Activated CD4-positive, alpha-beta T cell treated with anti-CD3 and anti-CD28 coated beads for 1 hour (primary cell): ENCODE data around the gene MAP4K4.
"Not testable (repeated sequence)": the region's sequence is repeated elsewhere in the genome, so short reads cannot be mapped to it uniquely, and the experiment has no call there.

Source experiments
- DNase-seq: peaks from one replicate; pipeline ENCODE4 v3.0.0-alpha.2; 2020

The MAP4K4 gene

DNA sequence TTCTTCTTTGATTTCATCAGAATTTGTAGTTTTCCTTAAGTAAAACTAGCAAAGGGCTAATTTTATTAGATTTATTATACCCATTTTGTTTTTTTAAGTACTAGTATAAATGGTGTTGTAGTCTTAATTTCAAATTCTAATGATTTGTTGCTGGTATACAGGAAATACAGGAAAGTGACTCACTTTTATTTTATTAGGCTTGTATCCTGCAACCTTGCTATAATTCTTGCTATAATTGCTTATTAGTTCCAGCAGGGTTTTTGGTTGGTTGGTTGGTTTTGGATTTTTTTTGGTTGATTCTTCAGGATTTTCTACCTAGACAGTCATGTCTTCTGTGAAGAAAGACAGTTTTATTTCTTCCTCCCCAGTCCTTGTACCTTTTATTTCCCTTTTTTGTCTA is 183.6 kb downstream of the MAP4K4 start:
- no peak for DNase-seq

GRCh38 chr2:101882769-101883307 is 185.3 kb downstream of the MAP4K4 start:
- DNase-seq = no peak

- no peak for DNase-seq
Observed at GRCh38 chr2:101883860-101884259, 186.4 kb downstream of the MAP4K4 start.

- DNase-seq = no peak
Observed at GRCh38 chr2:101884423-101884822, 186.9 kb downstream of the MAP4K4 start.

DNA sequence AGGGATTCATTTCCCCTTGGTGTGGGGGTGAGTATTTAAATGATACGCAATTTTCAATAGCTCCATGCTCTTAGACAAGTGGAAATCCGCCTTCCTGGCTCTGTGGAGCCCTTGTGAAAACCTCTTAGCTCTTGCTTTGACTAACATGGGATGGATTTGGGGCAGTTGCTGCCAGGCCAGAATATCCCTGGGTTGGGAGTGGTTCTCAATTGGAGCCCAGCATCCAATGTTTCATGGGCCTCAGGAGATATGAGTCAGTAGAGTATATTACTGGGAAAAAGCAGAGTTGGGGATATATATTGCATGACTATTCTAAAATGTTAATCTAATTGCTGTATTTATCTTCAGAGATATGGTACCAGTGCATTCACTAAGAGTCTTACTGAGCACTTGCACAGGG is 189.8 kb downstream of the MAP4K4 start:
- no peak for DNase-seq

DNA sequence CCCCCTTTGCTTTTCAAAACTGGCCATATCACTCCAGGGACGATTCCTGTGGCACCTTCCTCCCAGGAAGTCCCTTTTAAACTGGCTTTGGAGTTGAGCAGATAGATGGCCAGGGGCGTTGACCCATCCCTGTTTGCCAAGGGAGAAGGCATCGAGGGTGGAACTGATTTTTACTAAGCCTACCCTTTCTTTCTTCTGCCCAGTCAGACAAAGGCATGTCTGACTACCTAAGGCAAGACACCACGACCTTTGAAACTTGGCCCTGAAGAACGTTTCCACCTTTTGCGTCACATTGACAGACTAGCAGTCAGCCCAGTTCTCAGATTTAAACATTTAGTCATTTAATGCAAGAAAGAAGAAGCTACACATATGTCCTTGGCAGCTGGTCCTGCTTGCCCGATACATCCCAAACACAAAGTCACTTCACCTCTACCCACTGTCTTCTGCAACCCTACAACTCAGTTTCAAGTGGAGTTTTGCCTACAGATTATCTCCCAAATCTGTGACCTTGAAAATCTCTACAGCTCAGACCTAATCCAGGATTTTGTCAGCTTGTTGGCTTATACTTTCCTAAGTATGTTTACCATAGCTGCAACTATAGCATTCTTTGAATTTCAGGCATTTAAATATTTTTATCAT is 192.1 kb downstream of the MAP4K4 start:
- no peak for DNase-seq

DNA sequence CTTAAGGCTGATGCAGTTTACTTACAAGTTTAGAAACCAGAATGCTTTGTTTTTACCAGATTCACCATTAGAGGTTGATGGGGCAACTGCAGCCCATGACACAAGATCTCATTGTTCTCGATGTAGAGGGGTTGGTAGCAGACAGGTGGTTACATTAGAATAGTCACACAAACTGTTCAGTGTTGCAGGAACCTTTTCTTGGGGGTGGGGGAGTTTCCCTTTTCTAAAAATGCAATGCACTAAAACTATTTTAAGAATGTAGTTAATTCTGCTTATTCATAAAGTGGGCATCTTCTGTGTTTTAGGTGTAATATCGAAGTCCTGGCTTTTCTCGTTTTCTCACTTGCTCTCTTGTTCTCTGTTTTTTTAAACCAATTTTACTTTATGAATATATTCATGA is 194.9 kb downstream of the MAP4K4 start:
- DNase-seq = no peak

- DNase-seq = no peak
Observed at GRCh38 chr2:101893681-101894381, 196.3 kb downstream of the MAP4K4 start.

DNA sequence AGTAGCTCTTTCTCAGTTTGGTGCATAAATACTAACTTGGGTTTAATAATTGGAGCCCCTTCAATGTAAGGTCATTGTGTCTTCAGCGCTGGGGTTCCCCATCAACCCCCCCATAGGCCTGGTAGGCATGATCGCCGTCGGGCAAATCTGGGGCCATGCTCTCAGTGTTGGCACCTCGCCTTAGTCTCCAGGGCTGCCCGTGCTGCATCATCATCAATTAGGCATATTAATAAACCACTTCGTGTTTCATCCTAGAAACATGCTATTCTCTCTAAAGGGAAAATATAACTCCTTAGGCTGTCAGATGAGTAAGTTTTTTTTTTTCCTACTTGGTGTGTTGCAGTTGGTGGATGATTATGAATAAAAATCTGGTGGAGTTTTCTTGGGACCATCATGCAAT is 197.5 kb downstream of the MAP4K4 start:
- no peak for DNase-seq

DNA sequence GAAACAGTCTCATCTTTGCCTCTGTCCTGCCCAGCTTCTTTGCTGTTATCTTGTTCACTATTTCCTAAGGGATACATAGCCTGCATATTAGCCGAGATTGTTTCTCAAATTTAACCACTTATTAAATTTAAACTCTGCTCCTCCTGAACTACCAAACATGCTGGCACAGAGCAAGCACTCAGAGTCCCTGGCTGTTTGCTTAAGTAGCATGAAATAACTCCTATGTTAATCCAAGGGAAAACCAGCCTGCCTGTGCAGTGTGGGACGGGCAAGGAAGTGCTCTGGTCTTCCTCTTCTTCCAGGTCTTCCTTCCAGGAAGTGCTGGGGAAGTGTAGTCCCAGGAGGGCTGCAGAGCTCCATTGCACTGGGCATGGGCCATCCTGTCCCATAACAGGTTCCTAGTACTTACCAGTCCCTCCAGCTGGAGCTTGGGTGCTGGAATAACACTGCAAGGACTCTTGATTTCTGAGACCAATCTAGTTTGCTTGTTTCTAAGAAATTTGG is 198.4 kb downstream of the MAP4K4 start:
- no peak for DNase-seq

GRCh38 chr2:101897301-101897700 is 199.8 kb downstream of the MAP4K4 start:
- no peak for DNase-seq

DNA sequence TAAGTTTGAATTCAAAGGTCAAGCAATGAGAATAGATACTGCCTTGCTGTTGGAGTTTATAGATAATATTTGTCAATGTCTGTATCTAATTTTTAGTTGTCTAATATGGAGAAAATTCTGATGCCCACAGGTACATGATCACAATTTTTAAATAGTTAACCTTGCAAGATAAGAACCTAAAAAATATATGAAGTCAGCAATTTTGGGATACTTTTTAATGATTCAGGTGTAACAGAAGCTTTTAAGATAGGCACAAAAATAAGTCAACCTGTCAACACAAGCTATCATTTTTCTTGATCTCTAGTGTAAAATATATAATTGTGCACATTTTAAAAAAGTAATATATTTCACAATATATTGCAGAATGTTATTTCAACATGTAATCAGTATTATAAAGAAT is 201.8 kb downstream of the MAP4K4 start:
- DNase-seq = no peak

DNA sequence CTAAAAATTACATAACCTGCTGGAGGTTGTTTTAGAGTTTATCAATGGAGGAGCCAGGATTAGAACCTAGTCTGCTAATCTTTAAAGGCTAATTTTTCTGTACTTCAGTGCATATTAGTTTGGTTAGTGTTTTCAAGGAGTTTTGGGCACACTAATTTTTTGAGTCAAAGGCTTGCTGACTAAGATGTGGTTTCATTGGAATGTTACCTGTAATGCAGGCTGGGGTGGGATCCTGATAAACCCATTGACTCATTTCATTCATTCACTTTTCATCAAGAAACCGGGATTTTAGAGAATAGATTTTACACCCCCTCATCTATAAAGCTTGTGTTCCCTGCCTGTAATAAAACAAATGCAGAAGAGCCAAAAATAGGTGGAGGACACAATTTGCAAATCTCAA is 202.4 kb downstream of the MAP4K4 start:
- DNase-seq = no peak

GRCh38 chr2:101900375-101900774 is 202.9 kb downstream of the MAP4K4 start:
- DNase-seq = no peak

DNA sequence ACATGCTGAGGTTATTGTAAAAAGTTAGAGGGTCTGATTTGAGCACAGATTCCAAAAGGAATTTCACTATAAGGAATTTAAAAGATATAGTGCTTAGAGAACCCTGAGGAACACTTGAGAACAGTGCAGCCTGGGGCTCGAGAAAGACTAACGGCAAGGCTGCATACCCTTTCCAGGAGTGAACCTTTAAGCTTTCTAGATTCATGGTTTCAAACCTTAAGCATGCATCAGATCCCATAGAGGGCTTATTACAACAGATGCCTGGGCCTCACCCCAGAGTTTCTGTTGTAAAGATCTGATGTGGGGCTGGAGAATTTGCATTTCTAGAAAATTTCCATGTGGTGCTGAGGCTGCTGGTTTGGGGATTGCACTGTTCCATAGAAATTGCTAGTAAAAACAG is 203.7 kb downstream of the MAP4K4 start:
- no peak for DNase-seq

DNA sequence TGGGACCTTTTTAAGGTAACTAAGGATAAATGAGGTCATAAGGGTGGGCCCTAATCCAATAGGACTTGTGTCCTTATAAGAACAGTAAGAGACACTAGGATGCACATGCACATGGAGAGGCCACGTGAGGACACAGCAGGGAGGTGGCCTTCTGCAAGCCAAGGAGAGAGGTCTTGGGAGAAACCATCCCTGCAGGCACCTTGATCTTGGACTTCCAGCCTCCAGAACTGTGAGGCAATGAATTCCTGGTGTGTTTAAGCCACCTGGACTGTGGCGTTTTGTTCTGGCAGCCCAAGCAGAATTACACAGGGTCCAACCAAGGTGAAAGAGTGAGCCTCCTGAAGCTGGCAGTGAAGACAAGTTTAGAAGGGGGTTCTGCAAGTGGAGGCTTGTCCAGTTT is 204.7 kb downstream of the MAP4K4 start:
- DNase-seq = no peak

DNA sequence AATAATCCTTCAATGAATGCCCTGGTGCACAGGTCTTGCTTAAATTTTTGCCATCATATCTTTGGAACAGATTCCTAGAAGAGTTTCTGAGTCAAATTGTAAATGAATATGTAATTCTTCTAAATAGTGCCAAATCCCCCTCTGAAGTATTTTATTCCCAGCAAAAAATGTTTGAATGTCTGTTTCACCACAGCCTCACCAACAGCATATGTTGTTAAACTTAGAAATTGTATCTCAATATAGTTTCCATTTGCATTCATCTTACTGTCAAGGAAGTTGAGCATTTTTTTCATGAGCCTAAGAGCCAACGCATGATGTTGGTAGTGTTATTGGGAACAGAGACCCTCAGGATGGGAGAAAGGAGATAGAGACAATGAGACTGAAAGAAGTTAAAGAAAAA is 207.4 kb downstream of the MAP4K4 start:
- no peak for DNase-seq

- no peak for DNase-seq
Observed at GRCh38 chr2:101905746-101906336, 208.3 kb downstream of the MAP4K4 start.

DNA sequence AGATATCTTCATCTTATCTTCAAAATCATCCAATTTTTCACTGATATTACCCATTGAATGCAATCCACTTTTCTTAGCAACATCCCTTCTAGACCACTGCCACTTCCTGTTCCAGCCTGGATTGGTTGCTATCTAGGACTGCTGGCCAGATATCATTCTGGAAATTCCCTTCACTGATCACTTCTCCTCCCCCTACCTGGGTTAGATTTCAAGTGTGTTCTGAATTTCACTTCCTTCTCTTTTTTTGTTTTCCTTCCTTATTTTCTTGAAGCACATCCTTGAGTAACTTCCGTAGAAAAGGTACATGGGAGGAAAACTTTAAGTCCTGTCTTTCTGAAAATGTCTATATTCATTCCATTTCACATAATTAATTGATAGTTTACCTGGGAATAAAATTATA is 212.3 kb downstream of the MAP4K4 start:
- no peak for DNase-seq

DNA sequence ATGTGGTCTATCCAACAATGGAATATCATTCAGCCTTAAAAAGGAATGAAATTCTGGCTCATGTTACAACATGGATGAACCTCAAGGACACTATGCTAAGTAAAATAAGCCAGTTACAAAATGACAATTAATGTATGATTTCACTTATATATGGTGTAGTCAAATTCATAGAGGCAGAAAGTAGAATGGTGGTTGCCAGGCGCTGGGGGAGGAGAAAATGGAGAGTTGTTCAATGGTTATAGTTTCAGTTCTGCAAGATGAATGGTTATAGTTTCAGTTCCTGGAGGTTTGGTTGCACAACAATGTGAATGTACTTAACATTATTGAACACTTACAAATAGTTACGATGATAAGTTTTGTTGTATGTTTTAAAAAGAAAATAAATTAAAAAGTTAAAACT is 215.0 kb downstream of the MAP4K4 start:
- no peak for DNase-seq

DNA sequence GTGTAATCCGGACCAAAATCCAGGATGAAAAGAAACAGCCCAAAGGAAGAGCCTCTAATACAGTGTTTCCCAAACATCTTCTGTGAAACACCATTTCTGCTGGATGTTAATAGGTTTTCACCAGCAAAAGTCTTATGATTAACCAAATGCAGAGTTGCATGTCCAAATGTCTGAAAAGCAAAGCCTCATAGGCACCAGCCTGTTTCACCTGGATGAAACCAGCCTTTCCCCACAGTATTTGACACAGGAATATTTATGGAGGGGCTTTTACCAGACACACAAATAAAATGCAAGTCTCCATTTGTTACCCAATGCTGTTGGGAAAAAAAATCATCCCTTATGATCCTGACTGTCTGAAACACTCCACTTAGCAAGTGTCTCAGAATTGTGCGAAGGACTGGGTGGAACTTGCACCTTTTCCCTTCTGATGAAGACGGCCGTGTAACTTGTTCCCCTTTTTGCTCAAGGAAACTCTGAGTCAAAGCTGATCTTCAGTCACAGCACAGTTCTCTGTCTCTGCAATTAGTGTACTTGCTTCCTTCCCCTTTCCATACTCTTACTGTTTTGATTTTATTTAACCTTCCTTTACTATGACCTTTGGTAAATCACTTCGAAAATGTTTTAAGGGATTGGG is 223.9 kb downstream of the MAP4K4 start:
- DNase-seq = no peak

- no peak for DNase-seq
Observed at GRCh38 chr2:101921953-101922325, 224.4 kb downstream of the MAP4K4 start.

DNA sequence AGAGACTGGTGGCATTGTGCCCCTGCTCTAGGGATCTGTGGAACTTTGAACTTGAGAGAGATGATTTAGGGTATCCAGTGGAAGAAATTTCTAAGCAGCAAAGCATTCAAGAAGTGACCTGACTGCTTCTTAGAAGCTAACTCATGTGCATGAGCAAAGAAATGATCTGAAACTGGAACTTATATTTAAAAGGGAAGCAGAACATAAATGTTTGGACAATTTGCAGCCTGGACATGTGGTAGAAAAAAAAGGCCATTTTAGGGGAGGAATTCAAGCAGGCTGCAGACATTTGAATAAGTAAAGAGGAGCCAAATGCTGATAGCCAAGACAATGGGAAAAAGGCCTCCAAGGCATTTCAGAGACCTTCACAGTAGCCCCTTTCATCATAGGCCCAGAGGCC is 226.8 kb downstream of the MAP4K4 start:
- not testable (repeated sequence) for DNase-seq

GRCh38 chr2:101930019-101930418 is 232.5 kb downstream of the MAP4K4 start:
- no peak for DNase-seq
